ENCODE data around the gene CPN1.
"Not testable (repeated sequence)": the region's sequence is repeated elsewhere in the genome, so short reads cannot be mapped to it uniquely, and the experiment has no call there.

CPN1 gene

GRCh38 chr10:100020886-100021253, 60.8 kb downstream of the CPN1 start:
- FAIRE-seq: no peak

- FAIRE-seq: no peak
Observed at GRCh38 chr10:100020142-100020885, 61.4 kb downstream of the CPN1 start.

- FAIRE-seq: no peak
Observed at GRCh38 chr10:100019787-100020141, 61.9 kb downstream of the CPN1 start.

DNA sequence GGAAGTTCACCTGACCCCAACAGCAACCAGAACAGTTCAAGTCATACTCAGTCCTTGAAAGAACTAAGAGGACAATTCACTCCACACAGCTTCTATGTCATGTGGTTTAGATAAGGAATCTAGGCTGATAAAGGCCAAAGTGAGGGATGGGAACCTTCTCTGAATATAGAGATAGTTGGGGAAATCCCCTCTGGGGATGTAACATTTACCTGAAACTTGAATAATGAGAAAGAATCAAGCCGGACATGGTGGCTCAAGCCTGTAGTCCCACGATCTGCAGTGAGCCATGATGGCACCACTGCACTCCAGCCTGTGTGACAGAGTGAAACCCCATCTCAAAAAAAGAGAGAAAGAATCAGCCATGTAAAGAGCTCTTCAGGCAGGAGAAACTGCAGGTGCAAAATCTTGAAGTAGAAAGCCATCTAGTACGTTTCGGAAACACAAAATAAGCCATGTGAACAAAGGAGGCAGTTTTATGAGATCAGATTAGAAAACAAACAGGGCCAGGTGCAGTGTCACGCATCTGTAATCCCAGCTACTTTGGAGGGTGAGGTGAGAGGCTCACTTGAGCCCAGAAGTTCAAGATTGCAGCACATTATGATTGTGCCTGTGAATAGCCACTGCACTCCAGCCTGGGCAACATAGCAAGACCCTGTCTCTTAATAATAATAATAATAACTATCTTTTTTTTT, 67.5 kb downstream of the CPN1 start:
- FAIRE-seq: no peak

GRCh38 chr10:100013621-100014020, 68.0 kb downstream of the CPN1 start:
- no peak for FAIRE-seq

DNA sequence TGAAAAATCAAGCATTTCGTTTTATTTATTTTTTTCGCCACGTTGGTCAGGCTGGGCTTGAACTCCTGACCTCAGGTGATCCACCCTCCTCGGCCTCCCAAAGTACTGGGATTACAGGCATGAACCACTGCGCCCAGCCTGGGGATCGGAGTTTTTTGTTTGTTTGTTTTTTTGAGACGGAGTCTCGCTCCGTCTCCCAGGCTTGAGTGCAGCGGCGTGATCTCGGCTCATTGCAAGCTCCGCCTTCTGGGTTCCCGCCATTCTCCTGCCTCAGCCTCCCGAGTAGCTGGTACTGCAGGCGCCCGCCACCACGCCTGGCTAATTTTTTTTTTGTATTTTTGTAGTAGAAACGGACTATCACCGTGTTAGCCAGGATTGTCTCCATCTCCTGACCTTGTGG, 69.8 kb downstream of the CPN1 start:
- FAIRE-seq: not testable (repeated sequence)

DNA sequence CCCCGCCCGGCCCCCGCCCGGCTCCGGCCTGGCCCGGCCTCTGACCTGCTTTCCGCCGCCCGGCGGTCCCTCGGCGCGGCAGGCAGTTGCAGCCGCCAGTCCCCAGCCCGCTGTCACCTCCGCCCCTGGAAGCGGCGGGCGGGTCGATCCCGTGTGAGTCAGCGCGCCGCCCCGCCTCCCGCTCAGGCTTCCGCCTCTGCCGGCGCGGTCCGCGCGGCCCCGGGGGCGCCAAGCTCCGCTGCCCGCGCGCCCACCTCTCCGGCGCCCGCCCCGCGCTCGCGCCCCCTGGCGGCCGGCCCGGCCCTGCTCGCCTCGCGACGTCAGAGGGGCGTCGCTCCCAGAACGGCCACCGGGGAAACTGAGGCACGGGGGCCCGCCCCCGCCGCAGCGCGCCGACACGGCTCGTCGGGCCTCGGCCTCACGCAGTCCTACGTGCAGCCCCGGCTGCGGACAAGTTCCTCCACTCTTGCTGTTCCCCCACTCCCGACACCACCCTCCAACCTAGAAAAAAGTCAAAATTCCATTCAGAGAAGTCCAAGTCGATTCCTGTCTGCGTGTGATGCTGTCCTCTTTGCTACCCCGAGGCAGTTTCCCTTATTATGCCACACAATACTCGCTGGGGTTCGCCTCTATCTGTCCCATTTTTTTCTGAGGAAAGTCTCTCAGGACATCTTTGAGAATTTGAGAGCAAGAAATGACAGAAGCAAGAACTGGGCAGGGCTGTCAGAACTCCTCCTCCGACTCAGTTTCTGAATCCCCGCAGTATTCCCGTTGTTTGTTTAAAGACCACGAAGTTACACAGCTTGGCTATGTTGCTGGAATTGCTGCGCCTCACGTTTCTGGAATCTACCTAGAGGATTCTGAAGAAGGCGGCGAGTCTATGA, 71.6 kb downstream of the CPN1 start, which contains the start of gene DNMBP:
Gene DNMBP, minus strand, starts transcription at position 155 of the 884 bp plus-strand sequence. CDS start 37,823 bp downstream, outside the sequence.
- no peak for FAIRE-seq

DNA sequence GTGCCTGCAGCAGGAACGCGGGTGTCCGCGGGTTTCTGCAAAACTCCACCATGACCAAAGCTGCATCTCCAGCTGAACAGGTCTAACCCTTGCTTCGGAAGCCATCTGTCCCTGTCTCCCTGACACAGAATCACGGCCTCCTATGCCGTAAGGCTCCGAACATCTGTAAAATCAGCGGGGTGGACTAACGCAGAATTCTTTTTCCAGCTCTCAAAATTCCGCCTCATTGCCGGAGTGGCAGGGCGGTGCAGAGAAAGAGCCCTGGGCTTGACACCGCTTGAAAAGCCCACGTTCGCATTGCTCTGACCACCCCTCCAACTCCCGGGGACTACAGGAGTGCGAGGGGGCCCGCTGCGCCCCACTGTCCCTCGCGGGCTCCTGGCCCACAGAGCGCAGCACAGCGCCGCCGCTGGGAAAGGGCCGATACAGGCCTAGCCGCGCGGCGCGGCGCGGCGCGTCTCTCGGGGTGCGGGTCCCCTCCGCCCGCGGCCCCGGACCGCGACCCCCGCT, 72.3 kb downstream of the CPN1 start:
- no peak for FAIRE-seq

DNA sequence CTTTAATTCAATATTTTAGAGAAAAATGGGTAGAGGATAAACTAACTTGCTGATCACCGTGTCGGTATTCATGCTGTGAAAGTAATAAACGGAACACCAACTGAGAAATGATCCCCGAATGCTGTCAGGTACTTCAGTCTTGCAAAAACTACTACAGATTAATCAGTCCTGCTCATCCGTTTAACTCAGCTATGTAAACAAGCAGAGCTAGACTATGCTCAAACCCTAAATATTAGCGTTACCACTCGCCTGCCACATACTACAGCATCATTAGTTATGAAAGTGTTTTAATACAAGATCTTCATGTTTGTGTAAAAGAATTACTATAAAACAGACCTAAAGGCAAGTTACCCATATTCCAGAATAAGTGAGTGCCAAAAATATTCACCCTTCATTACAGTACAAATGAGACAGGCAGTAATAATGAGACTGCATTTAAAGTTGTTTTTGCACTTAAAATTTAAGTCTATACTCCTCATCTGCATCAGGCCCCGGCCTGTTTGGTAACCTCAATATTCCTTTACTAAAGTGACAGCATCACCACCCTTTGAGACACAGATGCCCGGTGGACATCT, 72.9 kb downstream of the CPN1 start:
- no peak for FAIRE-seq

DNA sequence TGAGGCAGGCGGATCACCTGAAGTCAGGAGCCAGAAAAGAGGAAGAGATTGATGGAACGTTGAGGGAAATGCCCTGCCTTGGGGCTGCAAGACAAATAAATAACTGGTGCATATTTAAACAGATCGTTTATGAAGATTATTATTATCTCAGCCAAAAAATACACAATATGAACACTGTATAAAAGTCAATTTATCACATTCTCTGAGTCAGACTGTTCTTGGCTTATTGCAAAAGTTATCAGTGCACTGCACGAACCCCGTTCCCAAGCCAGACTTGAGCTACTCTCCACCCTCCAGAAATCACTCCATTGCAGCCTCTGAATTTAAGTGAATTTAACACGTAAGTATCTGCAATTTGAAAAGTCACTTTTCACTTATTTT, 73.5 kb downstream of the CPN1 start:
- FAIRE-seq: no peak

DNA sequence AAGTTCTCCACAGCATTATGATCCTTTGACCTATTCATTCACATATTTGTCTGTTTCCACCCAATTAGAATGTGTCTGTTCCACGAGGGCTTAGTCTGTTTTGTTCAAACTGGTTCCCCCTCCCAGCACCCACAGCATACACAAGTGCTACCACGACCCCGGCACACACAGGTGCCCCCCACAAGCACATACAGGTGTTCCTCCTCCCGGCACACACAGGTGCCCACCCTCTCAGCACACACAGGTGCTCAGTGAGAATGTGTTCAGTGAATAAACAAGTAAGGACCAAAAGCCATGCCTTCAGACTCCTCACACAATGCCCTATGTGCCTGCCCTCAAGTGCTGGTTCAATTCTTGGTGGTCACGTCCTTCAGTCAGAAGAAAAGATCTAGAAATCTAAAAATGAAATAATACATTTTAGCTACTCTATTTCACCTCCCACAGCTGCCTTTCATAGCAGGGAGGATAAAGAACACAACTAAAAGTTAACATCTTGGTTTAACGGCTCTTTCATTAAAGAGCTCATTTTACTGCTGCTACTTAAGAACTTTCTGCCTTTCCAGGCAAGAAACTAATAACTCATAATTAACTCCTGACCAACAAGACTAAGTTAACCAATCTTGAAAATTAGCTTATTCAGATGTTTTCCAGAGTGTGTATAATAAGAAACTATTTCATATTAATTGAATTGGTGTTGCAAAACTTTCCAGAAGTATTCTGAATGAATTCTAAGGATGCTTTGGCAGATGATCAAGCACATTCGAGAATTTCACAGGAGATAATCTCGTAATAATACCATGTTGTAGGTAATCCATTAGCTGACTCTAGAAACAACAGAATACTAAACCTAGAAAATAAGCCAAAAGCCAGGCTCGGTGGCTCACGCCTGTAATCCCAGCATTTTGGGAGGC, 74.2 kb downstream of the CPN1 start:
- peak; percentile 82 for FAIRE-seq

DNA sequence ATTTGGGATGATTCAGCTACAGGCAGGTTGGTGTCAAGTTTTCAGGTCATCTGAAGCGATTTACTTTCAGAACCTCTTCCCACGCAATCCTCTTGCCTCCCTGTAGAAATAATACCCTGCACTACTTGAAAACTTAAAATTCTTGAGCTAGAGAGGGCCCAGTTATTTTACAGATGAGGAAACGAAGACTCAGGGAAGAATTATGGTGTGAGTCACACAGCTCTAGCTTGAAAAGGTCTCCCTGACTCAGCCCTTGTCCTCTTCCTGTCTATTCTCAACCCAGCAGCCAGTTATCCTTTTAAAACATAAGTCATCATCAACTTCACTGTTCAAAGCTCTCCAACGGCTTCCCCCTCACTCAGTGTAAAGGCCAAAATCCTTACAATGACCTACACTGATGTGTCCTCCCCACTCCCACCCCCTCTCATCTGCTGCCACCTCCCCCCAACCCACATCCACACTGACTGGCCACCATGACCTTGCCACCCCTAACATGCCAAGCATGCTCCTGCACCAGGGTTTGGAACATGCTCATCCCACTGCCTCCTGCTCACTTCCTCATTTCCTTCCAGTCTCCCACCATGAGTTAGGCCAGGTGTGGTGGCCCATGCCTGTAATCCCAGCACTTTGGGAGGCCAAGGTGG, 75.3 kb downstream of the CPN1 start:
- FAIRE-seq: no peak

- FAIRE-seq: peak; percentile 23
Observed at GRCh38 chr10:100004805-100005510, 76.7 kb downstream of the CPN1 start.

DNA sequence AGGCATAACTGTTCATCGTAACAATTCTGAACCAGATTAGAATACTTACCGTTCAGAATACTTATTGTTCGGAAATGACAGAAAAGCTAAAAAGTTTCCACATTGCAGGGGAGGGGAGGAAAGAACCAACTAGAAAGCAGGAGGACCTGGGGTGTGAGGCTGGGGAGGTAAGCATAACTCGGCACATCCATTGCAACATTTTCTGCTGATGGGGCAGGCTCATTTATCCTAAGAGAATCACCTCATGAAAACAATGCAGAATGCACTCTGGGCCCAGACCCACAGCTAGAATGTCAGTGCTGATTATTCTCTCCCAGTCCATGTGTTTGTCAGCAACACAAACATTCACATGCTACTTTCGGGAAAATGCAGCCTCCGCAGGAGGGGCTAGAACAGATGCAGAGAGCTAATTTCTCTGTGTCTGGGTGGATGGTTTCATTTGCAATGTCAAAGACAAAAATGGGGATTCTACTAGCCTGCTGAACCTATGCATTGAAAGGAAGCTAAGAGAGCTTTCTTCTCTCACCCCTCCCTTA, 81.5 kb downstream of the CPN1 start:
- FAIRE-seq: no peak

DNA sequence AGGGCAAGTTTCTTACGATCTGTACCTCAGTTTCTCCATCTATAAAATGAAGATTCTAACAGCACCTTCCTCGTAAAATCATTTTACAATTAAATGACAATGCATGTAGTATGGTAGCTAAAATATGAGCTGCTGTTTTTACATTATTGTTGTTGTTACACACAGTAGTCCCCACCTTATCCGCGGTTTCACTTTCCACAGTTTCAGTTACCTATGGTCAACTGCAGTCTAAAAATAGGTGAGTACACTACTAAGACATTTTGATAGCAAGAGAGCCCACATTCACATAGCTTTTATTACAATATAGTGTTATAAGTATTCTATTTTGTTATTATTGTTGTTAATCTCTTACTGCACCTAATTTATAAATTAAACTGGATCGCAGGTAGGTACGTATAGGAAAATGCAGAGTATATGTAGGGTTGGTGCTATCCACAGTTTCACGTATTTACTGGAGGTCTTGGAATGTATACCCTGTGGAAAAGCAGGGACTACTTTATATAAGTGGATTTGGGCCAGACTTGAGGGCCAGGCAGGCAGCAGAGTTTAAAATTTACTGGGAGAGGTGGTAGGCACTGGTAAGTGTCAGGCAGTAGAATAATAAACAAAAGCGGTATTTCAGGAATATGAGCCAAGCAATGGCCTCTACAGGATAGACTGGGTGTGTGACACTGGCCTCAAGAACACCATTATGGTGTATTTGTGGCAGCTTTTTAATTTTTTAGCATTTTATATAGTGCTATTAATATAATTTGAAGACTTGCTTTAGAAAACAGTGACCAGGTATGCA, 82.2 kb downstream of the CPN1 start:
- FAIRE-seq: no peak

- FAIRE-seq: no peak
Observed at GRCh38 chr10:99998889-99999288, 82.8 kb downstream of the CPN1 start.

DNA sequence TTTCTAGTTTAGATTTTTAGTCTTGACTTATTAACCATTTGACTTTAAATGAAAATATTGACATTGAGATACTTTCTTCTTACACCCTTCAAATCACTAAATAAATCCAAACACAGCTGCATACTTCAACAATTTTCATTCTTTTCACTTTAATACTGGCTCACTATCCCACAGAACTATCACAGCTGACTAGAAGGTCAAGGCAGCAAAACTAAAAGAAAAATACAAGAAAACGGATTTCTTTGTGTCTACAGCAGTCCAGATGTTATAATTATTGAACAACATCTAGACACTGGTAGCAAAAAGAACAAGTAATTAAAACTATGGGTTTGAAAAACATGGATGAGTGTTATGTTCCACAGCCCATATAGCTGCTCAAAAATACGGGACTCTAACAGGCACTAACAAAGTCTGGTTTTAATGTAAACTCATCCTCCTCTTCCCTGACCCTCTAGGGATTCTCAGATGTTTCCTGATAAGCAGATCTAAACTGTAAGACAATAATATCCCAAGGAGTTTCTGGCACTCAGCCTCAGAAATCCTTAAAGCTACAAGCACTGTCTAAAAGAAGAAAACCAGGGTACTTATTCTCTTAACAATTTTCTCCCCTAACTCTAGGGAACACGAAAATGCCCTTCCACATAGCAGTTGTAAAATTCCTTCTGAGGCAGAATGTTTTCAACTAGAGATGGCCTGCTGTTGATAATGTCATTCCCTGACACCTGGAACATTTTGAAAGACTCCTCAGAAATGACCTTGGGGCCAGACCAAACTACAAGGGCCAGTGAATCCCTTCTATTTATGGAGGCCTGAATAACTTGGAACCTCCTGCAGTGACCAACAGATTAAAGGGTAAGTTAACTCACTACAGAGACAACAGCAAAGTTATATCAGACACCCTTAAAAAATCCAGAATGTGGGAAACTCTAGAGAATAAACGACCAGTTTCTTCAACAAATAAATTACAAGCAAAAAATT, 84.7 kb downstream of the CPN1 start:
- peak; percentile 95 for FAIRE-seq

DNA sequence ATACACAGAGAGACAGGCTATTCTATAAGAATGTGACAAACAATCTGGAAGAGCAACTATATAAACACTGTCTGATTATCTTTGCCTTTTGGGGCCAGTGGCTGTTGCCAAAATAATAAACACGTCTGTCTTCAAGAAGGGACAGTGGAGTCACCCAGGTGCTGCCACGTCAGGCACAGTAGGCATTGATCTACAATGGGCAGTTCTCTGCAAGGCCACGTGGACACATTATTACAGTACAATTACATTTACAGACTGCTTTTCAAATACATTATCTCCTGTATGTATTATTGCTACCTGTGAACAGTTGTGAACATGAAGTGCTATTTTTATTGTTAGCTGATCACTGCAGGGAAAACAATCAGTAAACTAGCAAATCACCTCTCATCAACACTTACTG, 86.0 kb downstream of the CPN1 start:
- no peak for FAIRE-seq

Data from endometrium (tissue), 2 donors.